Natural killer cell (primary cell): ENCODE data around the gene STN1. TPM values are rescaled to one million over a fixed set of nuclear protein-coding genes. Genes with fewer than 3 reads are reported as not detected.

ENCODE experiments used
- ATAC-seq, 3 donors: fragments of 150-1000 bp in 2 of 3; fragments of 200-7000 bp in 1 of 3; cut with Tn5 transposase; 1 replicate in 1 of 3; 2 replicates in 2 of 3; pipeline ENCODE4 v1.10.0; 2021; ENCODE audit warnings: mild to moderate bottlenecking in 2 of 3, moderate library complexity in 2 of 3
- DNase-seq, 2 donors: peaks; one replicate each; pipeline versions ENCODE4 v3.0.0 to v3.0.0-alpha.2; 2013 to 2021; ENCODE audit warnings: mixed read lengths in 1 of 2
- H3K27ac ChIP-seq: one replicate; pipeline ENCODE4 v1.5.1; 2013; ENCODE audit warnings: mild to moderate bottlenecking, low read length
- H3K27me3 ChIP-seq: one replicate; pipeline ENCODE4 v1.6.1; 2013; ENCODE audit warnings: low read length; ENCODE audit not compliant: control insufficient read depth, insufficient read depth
- H3K36me3 ChIP-seq: one replicate; pipeline ENCODE4 v1.6.1; 2013; ENCODE audit warnings: low read length; ENCODE audit not compliant: control insufficient read depth, insufficient read depth
- H3K4me1 ChIP-seq: one replicate; pipeline ENCODE4 v1.6.1; 2013; ENCODE audit warnings: low read length; ENCODE audit not compliant: control insufficient read depth, insufficient read depth
- H3K4me3 ChIP-seq: one replicate; pipeline ENCODE4 v1.5.1; 2013; ENCODE audit warnings: low read length
- H3K9me3 ChIP-seq: one replicate; pipeline ENCODE4 v1.6.1; 2013; ENCODE audit warnings: low read length; ENCODE audit not compliant: control insufficient read depth, insufficient read depth
- H3K27ac Mint-ChIP-seq, 2 donors: one replicate each; pipeline ENCODE4 v1.8.0; 2022; ENCODE audit warnings: mild to moderate bottlenecking in 2 of 2, mixed read lengths in 2 of 2, moderate library complexity in 1 of 2
- H3K27me3 Mint-ChIP-seq, 2 donors: one replicate each; pipeline ENCODE4 v1.8.0; 2022; ENCODE audit warnings: low read depth in 2 of 2, mixed read lengths in 2 of 2
- H3K36me3 Mint-ChIP-seq: one replicate; pipeline ENCODE4 v1.8.0; 2022; ENCODE audit warnings: mixed read lengths
- H3K4me1 Mint-ChIP-seq, 2 donors: one replicate each; pipeline ENCODE4 v1.8.0; 2022; ENCODE audit warnings: mixed read lengths in 2 of 2
- H3K4me3 Mint-ChIP-seq: one replicate; pipeline ENCODE4 v1.8.0; 2022; ENCODE audit warnings: mild to moderate bottlenecking, moderate library complexity, mixed read lengths
- H3K9me3 Mint-ChIP-seq, 2 donors: one replicate each; pipeline ENCODE4 v1.8.0; 2022; ENCODE audit warnings: mixed read lengths in 2 of 2
- CTCF ChIP-seq: fragments of 200-600 bp; IDR thresholded peaks from one replicate; pipeline ENCODE4 v1.8.0; 2022; ENCODE audit warnings: antibody characterized with exemption
- WGBS: methylation state at CpG from one replicate; pipeline ENCODE4 v1.1.7; 2013; ENCODE audit warnings: missing lambda C conversion rate; ENCODE audit not compliant: insufficient coverage; 5-methylcytosine and 5-hydroxymethylcytosine counted together
- intact Hi-C: fragments of 100-400 bp; cut with micrococcal nuclease; formaldehyde crosslinking; loops from one replicate; pipeline ENCODE4 v1.14.2; 2022
- total RNA-seq, 4 donors: library from RNA; stranded (reverse); fragments of 120-200 nt in 1 of 4; gene quantifications; one replicate each; pipeline versions ENCODE4 v1.2.3 to v1.2.4, GENCODE V29; 2013 to 2022

Gene STN1
- total RNA-seq, 3 donors from 2014 or later (not counting 1 experiment from before 2014, with no cell fraction given) = 31.7 to 53.4 (median 34.0) TPM

DNA sequence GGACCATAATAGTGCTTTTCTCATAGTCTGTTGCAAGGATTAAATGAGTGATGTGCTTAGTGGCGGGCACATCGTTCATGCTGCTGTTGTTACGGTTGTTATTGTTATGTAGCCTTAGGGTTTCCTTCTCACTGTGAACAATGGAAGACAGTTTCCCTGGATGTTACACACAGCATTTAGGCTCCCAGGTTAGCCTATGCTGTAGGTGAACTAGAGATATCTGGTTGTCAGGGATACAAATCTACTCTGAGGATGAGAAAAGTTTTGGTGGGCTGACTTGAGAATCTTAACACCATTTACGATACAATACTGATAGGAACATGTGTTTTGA lies 77.3 kb downstream of the STN1 start:
- H3K4me3 ChIP-seq = no peak overlapping the region
- TF ChIP-seq CTCF = no peak
- H3K9me3 ChIP-seq = no peaks in the 10 kb centered on the region
- no peak for DNase-seq
- no peaks in the 10 kb centered on the region for H3K36me3 ChIP-seq
- H3K4me3 Mint-ChIP-seq = no peak overlapping the region
- no peak for ATAC-seq
- peaks cover 3% of the 10 kb centered on the region for H3K4me1 ChIP-seq
- 88% methylated on average over 3 of the region's 4 CpGs for WGBS
- intact Hi-C loops = no loop called here
- no peak overlapping the region for H3K27ac ChIP-seq
- H3K9me3 Mint-ChIP-seq = no peaks in the 10 kb centered on the region
- no peaks in the 10 kb centered on the region for H3K36me3 Mint-ChIP-seq
- no peaks in the 10 kb centered on the region for H3K27me3 ChIP-seq
- H3K4me1 Mint-ChIP-seq = peaks cover 4 to 5% of the 10 kb centered on the region in 2 donors
- H3K27ac Mint-ChIP-seq = no peak overlapping the region
- H3K27me3 Mint-ChIP-seq = peaks cover 0 to 3% of the 10 kb centered on the region in 2 donors

DNA sequence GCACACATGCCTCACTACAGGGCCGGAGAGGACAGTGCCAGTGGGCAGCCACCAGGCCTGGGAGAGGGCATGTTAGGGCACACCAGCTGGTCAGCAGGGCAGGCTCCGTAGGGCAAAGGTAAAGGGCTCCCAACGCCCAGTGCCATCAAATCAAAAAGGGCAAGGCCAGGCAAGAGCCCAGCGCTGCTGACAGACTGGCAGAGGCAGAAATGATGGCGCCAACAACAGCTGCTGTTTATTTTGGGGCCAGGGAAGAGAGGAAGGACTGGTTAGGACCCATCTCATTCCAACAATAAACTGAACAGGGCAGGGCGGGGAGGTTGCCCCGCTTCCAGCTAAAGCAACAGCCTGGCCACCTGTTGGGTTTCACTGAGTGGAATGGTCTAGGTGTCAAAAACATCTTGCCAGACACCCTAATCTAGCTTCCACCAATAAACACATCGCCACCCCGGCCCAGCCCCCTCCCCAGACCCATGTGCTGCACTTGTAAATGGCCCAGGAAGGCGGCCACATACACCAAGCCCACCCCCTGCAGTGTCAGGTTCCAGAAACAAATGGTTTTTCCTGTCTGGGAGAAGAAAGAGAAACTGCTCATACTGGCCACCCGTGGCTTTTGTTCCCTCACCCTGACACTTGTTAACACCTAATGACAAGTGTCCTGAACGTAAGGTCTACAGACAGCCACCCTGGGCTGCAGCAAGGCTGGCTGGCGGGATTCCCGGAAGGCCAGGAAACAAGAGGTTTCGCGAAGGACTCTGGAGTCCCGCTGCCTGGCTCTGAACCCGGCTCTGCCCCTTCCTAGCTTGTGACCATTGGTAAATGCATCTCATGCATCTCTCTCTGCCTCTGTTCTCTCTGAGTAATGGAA lies 77.9 kb downstream of the STN1 start:
- 77% methylated on average over 18 of the region's 18 CpGs for WGBS
- no peaks in the 10 kb centered on the region for H3K4me1 Mint-ChIP-seq

GRCh38 chr10:103839519-103839871 lies 78.5 kb downstream of the STN1 start:
- intact Hi-C loops = no loop called here
- DNase-seq (no peak), ATAC-seq (no peak)
- Mint-ChIP-seq H3K4me3 (no peak overlapping the region), H3K4me1 (no peaks in the 10 kb centered on the region), H3K36me3 (no peaks in the 10 kb centered on the region), H3K27me3 (peaks cover 0 to 3% of the 10 kb centered on the region in 2 donors), H3K27ac (no peak overlapping the region), H3K9me3 (no peaks in the 10 kb centered on the region)
- Histone ChIP-seq H3K4me1 (no peaks in the 10 kb centered on the region), H3K27me3 (no peaks in the 10 kb centered on the region), H3K9me3 (no peaks in the 10 kb centered on the region), H3K27ac (no peak overlapping the region), H3K36me3 (no peaks in the 10 kb centered on the region), H3K4me3 (no peak overlapping the region)
- WGBS = 89% methylated on average over 9 of the region's 9 CpGs
- TF ChIP-seq CTCF = no peak

More for the DNA sequence above, 77.9 kb downstream of the STN1 start:
- H3K27ac ChIP-seq = no peak overlapping the region
- TF ChIP-seq CTCF = no peak
- no peaks in the 10 kb centered on the region for H3K9me3 Mint-ChIP-seq
- H3K9me3 ChIP-seq = no peaks in the 10 kb centered on the region
- ATAC-seq (no peak), DNase-seq (no peak)
- no peak overlapping the region for H3K4me3 Mint-ChIP-seq
- intact Hi-C loops = no loop called here
- H3K4me3 ChIP-seq = no peak overlapping the region
- no peaks in the 10 kb centered on the region for H3K27me3 ChIP-seq
- no peaks in the 10 kb centered on the region for H3K4me1 ChIP-seq
- no peak overlapping the region for H3K27ac Mint-ChIP-seq
- peaks cover 0 to 3% of the 10 kb centered on the region in 2 donors for H3K27me3 Mint-ChIP-seq
- no peaks in the 10 kb centered on the region for H3K36me3 Mint-ChIP-seq
- H3K36me3 ChIP-seq = no peaks in the 10 kb centered on the region
